HEK293 (cell line): Measurements from ENCODE around the gene NXT1.

Experiments
- SP2 ChIP-seq: fragments of 450-650 bp; formaldehyde crosslinking; IDR thresholded peaks from 2 replicates; pipeline ENCODE4 v1.5.1; 2016; ENCODE audit warnings: missing biosample characterization, missing genetic modification characterization
- YY1 ChIP-seq: fragments of 450-650 bp; formaldehyde crosslinking; IDR thresholded peaks from 2 replicates; pipeline ENCODE4 v1.5.1; 2018; ENCODE audit warnings: missing biosample characterization, missing genetic modification characterization
- ZNF112 ChIP-seq: fragments of 450-650 bp; formaldehyde crosslinking; IDR thresholded peaks from 2 replicates; pipeline ENCODE4 v1.5.0; 2017; ENCODE audit warnings: missing biosample characterization, missing genetic modification characterization
- ZNF138 ChIP-seq: fragments of 450-650 bp; formaldehyde crosslinking; IDR thresholded peaks from 2 replicates; pipeline ENCODE4 v1.5.1; 2016; ENCODE audit warnings: missing biosample characterization, missing genetic modification characterization, borderline replicate concordance
- ZNF174 ChIP-seq: fragments of 450-650 bp; formaldehyde crosslinking; IDR thresholded peaks from 2 replicates; pipeline ENCODE4 v1.5.0; 2017; ENCODE audit warnings: missing biosample characterization, mild to moderate bottlenecking, missing genetic modification characterization
- ZNF292 ChIP-seq: fragments of 450-650 bp; formaldehyde crosslinking; IDR thresholded peaks from 2 replicates; pipeline ENCODE4 v1.5.1; 2016; ENCODE audit warnings: low read depth, missing biosample characterization, missing genetic modification characterization, borderline replicate concordance
- ZNF558 ChIP-seq: fragments of 450-650 bp; formaldehyde crosslinking; IDR thresholded peaks from 2 replicates; pipeline ENCODE4 v1.5.1; 2016; ENCODE audit warnings: missing biosample characterization, missing genetic modification characterization
- ZNF621 ChIP-seq: fragments of 450-650 bp; formaldehyde crosslinking; IDR thresholded peaks from 2 replicates; pipeline ENCODE4 v1.5.1; 2017; ENCODE audit warnings: missing biosample characterization, missing genetic modification characterization
- ZNF830 ChIP-seq: fragments of 450-650 bp; IDR thresholded peaks from 2 replicates; pipeline ENCODE4 v1.5.0; 2018; ENCODE audit warnings: missing biosample characterization, missing genetic modification characterization, low read depth, mild to moderate bottlenecking, moderate library complexity
- TF ChIP-seq, protein P1 (sequence below): fragments of 450-650 bp; IDR thresholded peaks from 2 replicates; pipeline ENCODE4 v1.5.1; 2018; ENCODE audit warnings: missing biosample characterization, missing genetic modification characterization
- TF ChIP-seq, protein P2 (sequence below): sonication (generic); formaldehyde crosslinking; IDR thresholded peaks from 2 replicates; pipeline ENCODE4 v1.8.1; 2022; ENCODE audit warnings: mild to moderate bottlenecking, moderate library complexity, missing genetic modification reagents
- TF ChIP-seq, protein P3 (sequence below): fragments of 450-650 bp; formaldehyde crosslinking; IDR thresholded peaks from 2 replicates; pipeline ENCODE4 v1.5.1; 2016; ENCODE audit warnings: missing biosample characterization, missing genetic modification characterization
- TF ChIP-seq, protein P4 (sequence below): fragments of 450-650 bp; formaldehyde crosslinking; conservative IDR thresholded peaks from 2 replicates; pipeline ENCODE4 v1.5.1; 2016; ENCODE audit warnings: low read depth, missing biosample characterization, missing genetic modification characterization

DNA sequence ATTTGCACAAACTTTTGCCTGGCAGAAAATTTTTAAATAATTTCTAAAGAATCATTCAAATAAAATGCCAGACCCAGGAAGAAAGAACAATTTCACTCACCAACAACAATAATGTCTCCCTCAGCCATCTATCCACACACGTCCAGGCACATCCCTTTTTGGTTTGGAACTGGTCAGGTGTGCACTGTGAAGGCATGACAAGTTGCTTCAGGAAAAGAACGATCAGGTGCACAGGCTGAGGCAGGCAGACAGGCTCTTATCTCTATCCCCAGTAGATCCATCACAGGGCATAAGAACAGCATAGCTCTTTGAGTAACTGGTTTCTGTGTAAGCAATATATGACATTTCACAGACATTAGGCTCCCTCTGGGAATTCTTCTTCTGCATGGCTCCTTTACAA lies 18.1 kb upstream of the NXT1 start:
- TF ChIP-seq, protein P1, sequence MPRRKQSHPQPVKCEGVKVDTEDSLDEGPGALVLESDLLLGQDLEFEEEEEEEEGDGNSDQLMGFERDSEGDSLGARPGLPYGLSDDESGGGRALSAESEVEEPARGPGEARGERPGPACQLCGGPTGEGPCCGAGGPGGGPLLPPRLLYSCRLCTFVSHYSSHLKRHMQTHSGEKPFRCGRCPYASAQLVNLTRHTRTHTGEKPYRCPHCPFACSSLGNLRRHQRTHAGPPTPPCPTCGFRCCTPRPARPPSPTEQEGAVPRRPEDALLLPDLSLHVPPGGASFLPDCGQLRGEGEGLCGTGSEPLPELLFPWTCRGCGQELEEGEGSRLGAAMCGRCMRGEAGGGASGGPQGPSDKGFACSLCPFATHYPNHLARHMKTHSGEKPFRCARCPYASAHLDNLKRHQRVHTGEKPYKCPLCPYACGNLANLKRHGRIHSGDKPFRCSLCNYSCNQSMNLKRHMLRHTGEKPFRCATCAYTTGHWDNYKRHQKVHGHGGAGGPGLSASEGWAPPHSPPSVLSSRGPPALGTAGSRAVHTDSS (tag by site-specific recombination): no peak
- TF ChIP-seq, protein P2, sequence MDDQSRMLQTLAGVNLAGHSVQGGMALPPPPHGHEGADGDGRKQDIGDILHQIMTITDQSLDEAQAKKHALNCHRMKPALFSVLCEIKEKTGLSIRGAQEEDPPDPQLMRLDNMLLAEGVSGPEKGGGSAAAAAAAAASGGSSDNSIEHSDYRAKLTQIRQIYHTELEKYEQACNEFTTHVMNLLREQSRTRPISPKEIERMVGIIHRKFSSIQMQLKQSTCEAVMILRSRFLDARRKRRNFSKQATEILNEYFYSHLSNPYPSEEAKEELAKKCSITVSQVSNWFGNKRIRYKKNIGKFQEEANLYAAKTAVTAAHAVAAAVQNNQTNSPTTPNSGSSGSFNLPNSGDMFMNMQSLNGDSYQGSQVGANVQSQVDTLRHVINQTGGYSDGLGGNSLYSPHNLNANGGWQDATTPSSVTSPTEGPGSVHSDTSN (CRISPR knock-in tag): no peak
- no peak for TF ChIP-seq ZNF174 (tag by site-specific recombination)
- no peak for TF ChIP-seq ZNF292 (tag by site-specific recombination)
- TF ChIP-seq ZNF138 (tag by site-specific recombination): no peak
- TF ChIP-seq SP2 (tag by site-specific recombination): no peak
- TF ChIP-seq YY1: no peak
- TF ChIP-seq, protein P3, sequence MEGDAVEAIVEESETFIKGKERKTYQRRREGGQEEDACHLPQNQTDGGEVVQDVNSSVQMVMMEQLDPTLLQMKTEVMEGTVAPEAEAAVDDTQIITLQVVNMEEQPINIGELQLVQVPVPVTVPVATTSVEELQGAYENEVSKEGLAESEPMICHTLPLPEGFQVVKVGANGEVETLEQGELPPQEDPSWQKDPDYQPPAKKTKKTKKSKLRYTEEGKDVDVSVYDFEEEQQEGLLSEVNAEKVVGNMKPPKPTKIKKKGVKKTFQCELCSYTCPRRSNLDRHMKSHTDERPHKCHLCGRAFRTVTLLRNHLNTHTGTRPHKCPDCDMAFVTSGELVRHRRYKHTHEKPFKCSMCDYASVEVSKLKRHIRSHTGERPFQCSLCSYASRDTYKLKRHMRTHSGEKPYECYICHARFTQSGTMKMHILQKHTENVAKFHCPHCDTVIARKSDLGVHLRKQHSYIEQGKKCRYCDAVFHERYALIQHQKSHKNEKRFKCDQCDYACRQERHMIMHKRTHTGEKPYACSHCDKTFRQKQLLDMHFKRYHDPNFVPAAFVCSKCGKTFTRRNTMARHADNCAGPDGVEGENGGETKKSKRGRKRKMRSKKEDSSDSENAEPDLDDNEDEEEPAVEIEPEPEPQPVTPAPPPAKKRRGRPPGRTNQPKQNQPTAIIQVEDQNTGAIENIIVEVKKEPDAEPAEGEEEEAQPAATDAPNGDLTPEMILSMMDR (tag by site-specific recombination): no peak
- TF ChIP-seq ZNF830 (tag by site-specific recombination): no peak
- no peak for TF ChIP-seq ZNF621 (tag by site-specific recombination)
- TF ChIP-seq ZNF112 (tag by site-specific recombination): no peak
- TF ChIP-seq, protein P4, sequence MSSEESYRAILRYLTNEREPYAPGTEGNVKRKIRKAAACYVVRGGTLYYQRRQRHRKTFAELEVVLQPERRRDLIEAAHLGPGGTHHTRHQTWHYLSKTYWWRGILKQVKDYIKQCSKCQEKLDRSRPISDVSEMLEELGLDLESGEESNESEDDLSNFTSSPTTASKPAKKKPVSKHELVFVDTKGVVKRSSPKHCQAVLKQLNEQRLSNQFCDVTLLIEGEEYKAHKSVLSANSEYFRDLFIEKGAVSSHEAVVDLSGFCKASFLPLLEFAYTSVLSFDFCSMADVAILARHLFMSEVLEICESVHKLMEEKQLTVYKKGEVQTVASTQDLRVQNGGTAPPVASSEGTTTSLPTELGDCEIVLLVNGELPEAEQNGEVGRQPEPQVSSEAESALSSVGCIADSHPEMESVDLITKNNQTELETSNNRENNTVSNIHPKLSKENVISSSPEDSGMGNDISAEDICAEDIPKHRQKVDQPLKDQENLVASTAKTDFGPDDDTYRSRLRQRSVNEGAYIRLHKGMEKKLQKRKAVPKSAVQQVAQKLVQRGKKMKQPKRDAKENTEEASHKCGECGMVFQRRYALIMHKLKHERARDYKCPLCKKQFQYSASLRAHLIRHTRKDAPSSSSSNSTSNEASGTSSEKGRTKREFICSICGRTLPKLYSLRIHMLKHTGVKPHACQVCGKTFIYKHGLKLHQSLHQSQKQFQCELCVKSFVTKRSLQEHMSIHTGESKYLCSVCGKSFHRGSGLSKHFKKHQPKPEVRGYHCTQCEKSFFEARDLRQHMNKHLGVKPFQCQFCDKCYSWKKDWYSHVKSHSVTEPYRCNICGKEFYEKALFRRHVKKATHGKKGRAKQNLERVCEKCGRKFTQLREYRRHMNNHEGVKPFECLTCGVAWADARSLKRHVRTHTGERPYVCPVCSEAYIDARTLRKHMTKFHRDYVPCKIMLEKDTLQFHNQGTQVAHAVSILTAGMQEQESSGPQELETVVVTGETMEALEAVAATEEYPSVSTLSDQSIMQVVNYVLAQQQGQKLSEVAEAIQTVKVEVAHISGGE: no peak
- TF ChIP-seq ZNF558 (tag by site-specific recombination): no peak
